Right cardiac atrium (tissue), 5 donors: ENCODE measurements around the gene TMEM11. TPM values are rescaled to one million over a fixed set of nuclear protein-coding genes. Genes with fewer than 3 reads are reported as not detected.

Experiments
- ATAC-seq, 2 donors: fragments of 200-7000 bp; cut with Tn5 transposase; one replicate each; pipeline versions ENCODE4 v1.8.0 to v1.9.1; 2020; ENCODE audit warnings: moderate library complexity in 2 of 2, mild to moderate bottlenecking in 1 of 2
- DNase-seq, 3 donors: peaks; one replicate each; pipeline ENCODE4 v3.0.0-alpha.2; 2020
- H3K27ac ChIP-seq: one replicate; pipeline ENCODE4 v1.5.1; 2013; ENCODE audit warnings: mild to moderate bottlenecking, low read length, control low read depth, moderate library complexity
- H3K27me3 ChIP-seq: one replicate; pipeline ENCODE4 v1.6.1; 2013; ENCODE audit not compliant: control insufficient read depth, insufficient read depth
- H3K4me1 ChIP-seq: one replicate; pipeline ENCODE4 v1.6.1; 2013; ENCODE audit warnings: low read length; ENCODE audit not compliant: control insufficient read depth, insufficient read depth
- H3K4me3 ChIP-seq: one replicate; pipeline ENCODE4 v1.5.1; 2013; ENCODE audit warnings: low read length, control low read depth
- H3K9me3 ChIP-seq: one replicate; pipeline ENCODE4 v1.6.1; 2013; ENCODE audit warnings: low read length; ENCODE audit not compliant: control insufficient read depth
- WGBS: extraction: QIAGEN DNeasy Blood & Tissue Kit; methylation state at CpG from one replicate; pipeline ENCODE4 v1.1.7; 2013; 5-methylcytosine and 5-hydroxymethylcytosine counted together
- intact Hi-C, 4 donors: fragments of 100-400 bp; cut with DNase I; formaldehyde crosslinking; loops; one replicate each; pipeline versions ENCODE4 v1.11.0 to v1.14.0; 2022 to 2023
- polyA plus RNA-seq: library from polyadenylated mRNA; stranded (reverse); fragments of 200-250 nt; gene quantifications from one replicate; pipeline ENCODE4 v1.2.3, GENCODE V29; 2013
- total RNA-seq, 4 donors: library from RNA; stranded (reverse); fragmentation: NEBNext Ultra II Directional; extraction: Animal tissue kit (Norgen Biotek cat#: 25700); gene quantifications; one replicate each; pipeline ENCODE4 v1.2.1, GENCODE V29; 2021
- donor health status: healthy with polysubstance abuse.
- donor health status: DM: no; HTN: yes; CAD: no.
- donor health status: DM: no; HTN: no; CAD: no.
- donor health status: DM: no; HTN: yes; CAD: no; lungs with severe emphysema.
- donor health status: DM: yes; HTN: yes; CAD: no.

The TMEM11 gene
- total and polyA plus RNA-seq, 5 donors = 26.2 to 46.2 (median 28.1) TPM

DNA sequence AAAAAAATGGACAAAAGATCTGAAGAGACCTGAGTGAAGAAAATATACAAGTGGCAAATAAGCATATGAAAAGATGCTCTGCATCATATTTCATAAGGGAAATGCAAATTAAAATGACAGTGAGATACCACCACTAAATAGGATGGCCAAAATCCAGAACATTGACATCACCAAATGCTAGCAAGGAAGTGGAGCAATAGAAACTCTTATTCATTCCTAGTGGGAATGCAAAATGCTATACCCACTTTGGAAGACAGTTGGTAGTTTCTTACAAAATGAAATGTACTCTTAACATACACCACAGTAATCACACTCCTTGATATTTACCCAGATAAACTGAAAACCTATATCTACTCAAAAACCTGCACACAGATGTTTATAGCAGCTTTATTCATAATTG, 53.6 kb downstream of the TMEM11 start:
- intact Hi-C loops = loop anchor here in 1 of 4 donors (10.0 kb wide), 1 partner anchor 74 kb away; no protein-coding TSS in a partner anchor
- peaks cover 6% of the 10 kb centered on the region for H3K4me1 ChIP-seq
- no peak for DNase-seq
- H3K4me3 ChIP-seq = no peak overlapping the region
- no peaks in the 10 kb centered on the region for H3K27me3 ChIP-seq
- H3K9me3 ChIP-seq = no peaks in the 10 kb centered on the region
- H3K27ac ChIP-seq = no peak overlapping the region
- ATAC-seq = no peak

GRCh38 chr17:21157586-21158370, 56.2 kb downstream of the TMEM11 start:
- peaks cover 4% of the 10 kb centered on the region for H3K4me1 ChIP-seq
- no peak overlapping the region for H3K4me3 ChIP-seq
- intact Hi-C loops = no loop called here
- ATAC-seq (no peak), DNase-seq (no peak)
- H3K9me3 ChIP-seq = no peaks in the 10 kb centered on the region
- H3K27ac ChIP-seq = no peak overlapping the region
- 76% methylated on average over 1 of the region's 1 CpG for WGBS
- no peaks in the 10 kb centered on the region for H3K27me3 ChIP-seq

- no peak for DNase-seq
- ATAC-seq = no peak
- H3K4me1 ChIP-seq = no peaks in the 10 kb centered on the region
- 80% methylated on average over 1 of the region's 1 CpG for WGBS
- no peak overlapping the region for H3K4me3 ChIP-seq
- intact Hi-C loops = no loop called here
- H3K27ac ChIP-seq = no peak overlapping the region
- H3K9me3 ChIP-seq = no peaks in the 10 kb centered on the region
- no peaks in the 10 kb centered on the region for H3K27me3 ChIP-seq
Measured at GRCh38 chr17:21152731-21153130, 61.2 kb downstream of the TMEM11 start.

DNA sequence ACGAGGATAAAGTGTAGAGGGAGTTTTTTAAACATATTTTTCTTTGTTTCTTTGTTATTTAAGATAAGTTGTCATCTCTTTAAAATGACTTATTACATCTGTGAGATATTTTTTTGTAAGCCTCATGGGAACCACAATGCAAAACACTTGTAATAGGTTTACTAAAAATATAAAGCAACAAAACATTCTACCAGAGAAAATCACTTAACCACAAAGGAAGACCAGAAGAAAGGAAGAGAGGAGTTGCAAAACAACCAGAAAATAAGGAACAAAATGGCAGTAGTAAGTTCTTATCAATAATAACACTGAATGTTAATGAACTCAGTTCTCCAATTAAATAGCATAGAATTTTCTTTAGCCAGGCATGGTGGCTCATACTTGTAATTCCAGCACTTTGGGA, 64.3 kb downstream of the TMEM11 start:
- Histone ChIP-seq H3K4me1 (peaks cover 3% of the 10 kb centered on the region), H3K4me3 (no peak overlapping the region), H3K27ac (no peak overlapping the region), H3K27me3 (no peaks in the 10 kb centered on the region), H3K9me3 (no peaks in the 10 kb centered on the region)
- ATAC-seq (no peak), DNase-seq (no peak)
- WGBS = 82% methylated on average over 1 of the region's 1 CpG
- intact Hi-C loops = no loop called here

Other genes starting within 250 kb of the TMEM11 start
- 100 to 1,000 TPM; 155 to 175 (median 168) TPM for gene USP22, start 171.2 kb downstream of the TMEM11 start, total RNA-seq
- 52.2 TPM for gene USP22, start 171.2 kb downstream of the TMEM11 start, polyA plus RNA-seq
- gene DHRS7B, start 87.2 kb downstream of the TMEM11 start, total RNA-seq = 10 to 100 TPM; 27.1 to 39.7 (median 30.0) TPM
- gene DHRS7B, start 87.2 kb downstream of the TMEM11 start, polyA plus RNA-seq = 37.0 TPM
- gene NATD1, start 39.2 kb upstream of the TMEM11 start, total RNA-seq = 10 to 100 TPM in 3 of 4 donors, 1 to 10 TPM in 1; 8.1 to 15.7 (median 12.1) TPM
- gene NATD1, start 39.2 kb upstream of the TMEM11 start, polyA plus RNA-seq = 10.9 TPM
- 10 to 100 TPM; 29.6 to 61.2 (median 41.1) TPM for gene MAP2K3, start 70.5 kb upstream of the TMEM11 start, total RNA-seq
- 36.8 TPM for gene MAP2K3, start 70.5 kb upstream of the TMEM11 start, polyA plus RNA-seq
- gene KCNJ12, start 162.2 kb upstream of the TMEM11 start, total RNA-seq = 10 to 100 TPM in 2 of 4 donors, 1 to 10 TPM in 2; 9.8 to 13.3 (median 10.8) TPM
- 9.9 TPM for gene KCNJ12, start 162.2 kb upstream of the TMEM11 start, polyA plus RNA-seq